GM06990 (cell line): Measurements from ENCODE around the gene EML1.

ENCODE experiments used
- DNase-seq: peaks from one replicate; pipeline ENCODE4 v3.0.0-alpha.2; 2011; ENCODE audit not compliant: insufficient read length; ENCODE audit errors: extremely low read depth
- H3K27me3 ChIP-seq: replicated peaks from 2 replicates; pipeline ENCODE4 v1.6.0; 2011; ENCODE audit warnings: low read length; ENCODE audit not compliant: control insufficient read depth, insufficient read depth
- H3K36me3 ChIP-seq: 2 replicates; pipeline ENCODE4 v1.5.1; 2011; ENCODE audit warnings: low read length; ENCODE audit not compliant: control insufficient read depth, insufficient read depth
- H3K4me3 ChIP-seq: replicated peaks from 2 replicates; pipeline ENCODE4 v1.5.1; 2011; ENCODE audit warnings: low read depth, mild to moderate bottlenecking, control low read depth, low read length
- CTCF ChIP-seq: IDR thresholded peaks from 2 replicates; pipeline ENCODE4 v1.5.1; 2011; ENCODE audit warnings: low read length, control low read depth, mild to moderate bottlenecking, inconsistent platforms; ENCODE audit not compliant: insufficient read depth, poor library complexity, severe bottlenecking

The EML1 gene

GRCh38 chr14:99966037-99966835 lies 173.0 kb downstream of the EML1 start:
- Histone ChIP-seq H3K27me3 (peaks cover 2% of the 10 kb centered on the region; the same call in 1 of the 2 replicates), H3K4me3 (no peak overlapping the region), H3K36me3 (no peaks in the 10 kb centered on the region)
- TF ChIP-seq CTCF: no peak
- no peak for DNase-seq

GRCh38 chr14:99966912-99967311 lies 173.7 kb downstream of the EML1 start:
- no peak for TF ChIP-seq CTCF
- H3K36me3 ChIP-seq: no peaks in the 10 kb centered on the region
- no peak for DNase-seq

GRCh38 chr14:99968191-99968920 lies 175.1 kb downstream of the EML1 start:
- peaks cover 2% of the 10 kb centered on the region; the same call in 1 of the 2 replicates for H3K27me3 ChIP-seq
- DNase-seq: no peak
- no peaks in the 10 kb centered on the region for H3K36me3 ChIP-seq
- no peak overlapping the region for H3K4me3 ChIP-seq
- TF ChIP-seq CTCF: no peak

More at GRCh38 chr14:99966912-99967311, 173.7 kb downstream of the EML1 start:
- H3K4me3 ChIP-seq: no peak overlapping the region
- H3K27me3 ChIP-seq: peaks cover 2% of the 10 kb centered on the region; the same call in 1 of the 2 replicates

- no peak for TF ChIP-seq CTCF
- Histone ChIP-seq H3K36me3 (no peaks in the 10 kb centered on the region), H3K27me3 (peaks cover 2% of the 10 kb centered on the region; the same call in 1 of the 2 replicates), H3K4me3 (no peak overlapping the region)
- DNase-seq: no peak
These were observed 175.7 kb downstream of the EML1 start for GRCh38 chr14:99968941-99969340.

GRCh38 chr14:99969673-99970322 lies 176.6 kb downstream of the EML1 start:
- no peak for TF ChIP-seq CTCF
- no peak for DNase-seq

More at GRCh38 chr14:99969673-99970322, 176.6 kb downstream of the EML1 start:
- Histone ChIP-seq H3K27me3 (peaks cover 2% of the 10 kb centered on the region; the same call in 1 of the 2 replicates), H3K4me3 (no peak overlapping the region), H3K36me3 (no peaks in the 10 kb centered on the region)
